ENCODE measurements around the gene KIAA0930.

DNA sequence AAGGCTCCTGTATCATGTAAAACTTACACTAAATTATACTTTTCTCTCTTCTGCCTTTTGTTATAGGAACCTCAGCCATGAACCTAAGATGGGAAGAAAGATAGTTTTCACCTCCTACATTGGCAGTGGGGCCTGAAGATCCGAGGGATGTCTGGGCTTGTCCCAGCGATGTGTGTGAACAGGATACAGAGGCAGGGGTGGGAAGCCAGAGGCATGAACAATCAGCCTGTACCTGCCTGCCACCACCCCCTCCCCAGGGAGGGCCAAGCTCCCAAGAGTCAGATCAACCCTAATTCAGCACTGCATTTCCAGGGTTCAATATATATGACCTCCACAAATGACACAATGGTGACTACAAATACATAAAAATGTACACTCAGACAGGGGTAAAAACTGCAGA is 9.4 kb downstream of the KIAA0930 start:
- TF ChIP-seq EZH2 (IDR thresholded peaks at IDR 0.05; ENCODE audit: insufficient read depth, poor library complexity, severe bottlenecking), result no peak
- TF ChIP-seq EZH2phosphoT487 (IDR thresholded peaks at IDR 0.05; ENCODE audit: insufficient read depth, low read depth), result no peak

Data from GM23248 (cell line).